Measurements from ENCODE around the gene NFE2L3.

The NFE2L3 gene

DNA sequence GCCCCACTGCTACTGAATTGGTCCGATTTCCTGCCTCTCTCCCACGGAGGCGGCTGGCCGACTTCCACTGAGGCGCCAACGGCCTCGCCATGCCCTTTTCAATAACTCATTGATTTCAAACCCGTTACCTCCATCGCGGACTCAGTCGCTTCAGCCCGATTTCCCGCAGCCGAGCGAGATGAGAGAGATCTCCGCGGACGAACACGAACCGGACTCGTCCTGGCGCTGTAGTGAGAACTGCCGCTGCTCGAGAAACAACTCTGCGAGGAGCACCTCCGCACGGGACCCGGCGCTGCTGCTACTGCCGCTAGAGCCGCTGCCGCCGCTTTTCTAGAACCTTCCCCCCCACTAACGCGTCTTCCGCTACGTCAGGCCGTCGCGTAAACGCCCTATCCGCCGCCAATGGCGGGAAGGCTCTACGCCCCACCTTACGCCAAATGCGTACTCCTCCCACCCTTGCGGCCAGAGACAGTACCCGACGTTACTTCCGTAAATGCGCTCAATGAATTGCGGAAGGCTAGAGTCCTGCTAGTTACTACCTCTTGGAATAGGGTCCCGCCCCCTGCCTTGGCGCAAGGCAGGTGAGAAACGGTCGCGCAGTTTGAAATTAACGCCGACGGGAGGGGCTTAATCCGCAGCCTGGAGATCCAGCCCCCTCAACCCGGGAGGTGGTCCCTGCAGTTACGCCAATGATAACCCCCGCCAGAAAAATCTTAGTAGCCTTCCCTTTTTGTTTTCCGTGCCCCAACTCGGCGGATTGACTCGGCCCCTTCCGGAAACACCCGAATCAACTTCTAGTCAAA lies 48.6 kb downstream of the NFE2L3 start, which contains the start of gene HNRNPA2B1:
Gene HNRNPA2B1 (minus strand): TSS at position 303 of the 803 bp plus-strand sequence. CDS start 169 bp downstream, at position 134.
- peak; percentile 99 for DNase-seq

DNA sequence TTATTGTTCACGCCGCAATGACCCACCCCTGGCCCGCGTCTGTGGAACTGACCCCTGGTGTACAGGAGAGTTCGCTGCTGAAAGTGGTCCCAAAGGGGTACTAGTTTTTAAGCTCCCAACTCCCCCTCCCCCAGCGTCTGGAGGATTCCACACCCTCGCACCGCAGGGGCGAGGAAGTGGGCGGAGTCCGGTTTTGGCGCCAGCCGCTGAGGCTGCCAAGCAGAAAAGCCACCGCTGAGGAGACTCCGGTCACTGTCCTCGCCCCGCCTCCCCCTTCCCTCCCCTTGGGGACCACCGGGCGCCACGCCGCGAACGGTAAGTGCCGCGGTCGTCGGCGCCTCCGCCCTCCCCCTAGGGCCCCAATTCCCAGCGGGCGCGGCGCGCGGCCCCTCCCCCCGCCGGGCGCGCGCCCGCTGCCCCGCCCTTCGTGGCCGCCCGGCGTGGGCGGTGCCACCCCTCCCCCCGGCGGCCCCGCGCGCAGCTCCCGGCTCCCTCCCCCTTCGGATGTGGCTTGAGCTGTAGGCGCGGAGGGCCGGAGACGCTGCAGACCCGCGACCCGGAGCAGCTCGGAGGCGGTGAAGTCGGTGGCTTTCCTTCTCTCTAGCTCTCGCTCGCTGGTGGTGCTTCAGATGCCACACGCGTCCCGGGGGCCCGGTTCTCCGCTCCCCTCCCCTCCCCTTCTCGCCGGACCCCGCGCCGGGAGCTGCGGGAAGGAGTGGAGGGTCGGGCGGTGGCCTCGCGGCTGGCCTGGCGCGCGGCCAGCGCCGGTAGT lies 49.4 kb downstream of the NFE2L3 start, which contains the start of gene CBX3:
Gene CBX3 (plus strand): TSS at position 499 of the 772 bp plus-strand sequence. CDS start 1,254 bp downstream, outside the sequence.
- DNase-seq = peak; percentile 95

DNA sequence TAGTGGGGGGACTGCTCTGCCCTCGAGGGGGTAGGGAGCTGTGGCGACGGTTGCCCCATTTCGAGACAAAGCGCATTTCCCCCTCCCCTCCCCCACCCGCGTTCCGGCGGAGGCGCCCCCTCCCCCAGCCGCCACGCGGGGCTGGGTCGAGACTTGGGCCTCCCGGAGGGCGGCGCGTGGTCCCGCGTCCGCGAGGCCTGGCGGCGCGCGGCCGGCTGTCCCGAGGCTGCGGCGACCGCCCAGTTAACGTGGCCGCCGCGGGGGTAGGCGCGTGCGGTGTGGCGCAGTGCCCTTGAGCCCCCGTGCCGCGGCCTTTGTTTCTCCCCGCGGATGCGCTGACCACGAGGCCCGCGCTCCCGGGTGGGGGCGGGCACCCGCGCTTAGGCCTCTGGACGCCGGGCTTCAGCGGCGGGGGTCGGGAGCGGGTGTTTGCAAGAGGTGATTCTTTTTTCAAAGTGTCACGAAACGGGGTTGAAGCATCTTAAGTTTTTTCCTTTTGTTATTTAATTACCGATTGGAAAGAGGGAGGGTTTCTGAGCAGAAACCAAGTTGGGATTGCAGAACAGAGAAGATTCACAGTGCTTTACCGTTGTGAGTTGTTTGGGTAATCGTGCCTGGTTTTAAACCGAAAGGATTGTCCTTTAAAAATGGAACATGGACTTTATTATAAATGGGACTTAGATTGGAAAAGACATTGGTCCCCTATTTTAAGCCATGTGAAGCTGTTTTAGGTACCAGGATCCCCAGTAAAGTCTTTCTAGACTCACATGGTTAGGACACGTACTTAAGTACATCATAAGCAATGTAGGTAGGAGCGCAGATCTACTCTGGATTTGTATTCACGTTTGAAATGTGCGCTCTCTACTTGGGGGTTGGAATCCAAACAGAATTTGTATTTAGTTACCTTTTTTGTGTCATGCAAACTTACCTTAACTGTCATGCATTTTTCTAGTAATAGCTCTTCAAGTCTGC lies 50.3 kb downstream of the NFE2L3 start:
- DNase-seq = peak; percentile 75

DNA sequence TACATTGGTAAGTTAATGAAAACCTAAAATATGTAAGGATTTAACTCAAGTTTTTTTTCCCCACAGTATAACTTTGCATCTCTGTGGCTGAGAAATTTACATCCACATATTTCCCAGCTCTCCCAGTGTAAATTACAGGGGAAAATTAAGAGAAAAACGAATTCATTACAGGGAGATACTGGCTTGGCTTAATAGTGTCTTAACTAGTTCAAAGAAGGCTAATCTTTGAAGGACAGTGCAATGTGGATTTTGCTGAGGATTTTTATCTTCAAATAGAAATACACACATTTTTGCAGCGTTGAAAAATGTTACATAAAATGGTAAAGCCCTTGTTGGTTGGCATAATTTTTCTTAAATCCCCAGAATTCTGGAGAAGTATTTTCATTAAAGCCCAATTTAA lies 51.0 kb downstream of the NFE2L3 start:
- DNase-seq = no peak

DNA sequence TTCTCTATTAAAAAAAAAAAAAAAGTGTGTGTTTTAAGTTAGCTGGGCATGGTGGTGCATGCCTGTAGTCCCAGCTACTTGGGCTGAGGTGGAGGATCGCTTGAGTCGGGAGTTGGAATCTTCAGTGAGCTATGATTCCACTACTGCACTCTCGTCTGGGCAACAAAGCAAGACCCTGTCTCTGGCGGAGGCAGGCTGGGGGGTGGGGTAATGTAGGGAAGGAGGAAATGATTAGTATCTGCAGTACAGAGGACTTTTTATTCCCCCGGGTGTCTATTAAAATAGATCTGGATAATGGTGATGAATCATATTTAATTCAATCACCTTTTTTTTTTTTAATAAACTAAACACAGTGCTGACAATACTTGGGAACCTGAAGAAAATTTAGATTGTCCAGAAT lies 56.0 kb downstream of the NFE2L3 start:
- no peak for DNase-seq

DNA sequence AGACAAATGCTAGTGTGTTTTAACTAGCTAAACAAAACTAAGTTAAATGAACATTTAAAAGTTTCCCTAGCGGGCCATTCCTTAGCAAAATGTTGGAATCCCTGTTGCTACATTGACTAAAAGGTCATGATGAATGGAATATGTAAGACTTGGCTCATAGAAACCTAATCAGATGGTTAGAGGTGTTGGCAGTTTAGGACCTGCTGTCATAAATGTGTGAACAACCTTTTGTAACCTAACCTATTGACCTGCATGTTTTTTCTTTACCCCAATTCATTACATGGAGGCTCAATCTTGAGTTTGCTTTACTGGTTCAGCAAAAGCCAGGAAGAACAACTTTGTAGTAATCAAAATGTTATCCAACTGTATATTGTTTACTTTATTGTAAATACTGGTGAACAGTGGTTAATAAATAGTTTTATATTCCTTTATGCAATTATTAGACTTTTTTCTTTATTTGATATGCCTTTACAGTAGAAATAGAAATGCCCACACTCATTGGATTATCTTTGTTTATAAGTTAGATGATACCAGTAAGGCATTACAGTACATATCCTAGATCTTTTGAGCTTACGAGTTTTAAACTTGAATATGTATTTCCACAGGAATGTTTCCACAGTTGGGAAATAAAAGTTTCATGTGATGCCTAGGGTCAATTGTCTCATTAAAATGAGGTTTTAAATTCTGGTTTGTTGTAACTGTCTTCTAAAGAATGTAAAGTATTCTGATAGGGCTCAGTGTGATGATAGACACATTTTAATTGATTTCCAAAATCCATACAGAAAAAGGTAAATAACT lies 61.1 kb downstream of the NFE2L3 start:
- no peak for DNase-seq

DNA sequence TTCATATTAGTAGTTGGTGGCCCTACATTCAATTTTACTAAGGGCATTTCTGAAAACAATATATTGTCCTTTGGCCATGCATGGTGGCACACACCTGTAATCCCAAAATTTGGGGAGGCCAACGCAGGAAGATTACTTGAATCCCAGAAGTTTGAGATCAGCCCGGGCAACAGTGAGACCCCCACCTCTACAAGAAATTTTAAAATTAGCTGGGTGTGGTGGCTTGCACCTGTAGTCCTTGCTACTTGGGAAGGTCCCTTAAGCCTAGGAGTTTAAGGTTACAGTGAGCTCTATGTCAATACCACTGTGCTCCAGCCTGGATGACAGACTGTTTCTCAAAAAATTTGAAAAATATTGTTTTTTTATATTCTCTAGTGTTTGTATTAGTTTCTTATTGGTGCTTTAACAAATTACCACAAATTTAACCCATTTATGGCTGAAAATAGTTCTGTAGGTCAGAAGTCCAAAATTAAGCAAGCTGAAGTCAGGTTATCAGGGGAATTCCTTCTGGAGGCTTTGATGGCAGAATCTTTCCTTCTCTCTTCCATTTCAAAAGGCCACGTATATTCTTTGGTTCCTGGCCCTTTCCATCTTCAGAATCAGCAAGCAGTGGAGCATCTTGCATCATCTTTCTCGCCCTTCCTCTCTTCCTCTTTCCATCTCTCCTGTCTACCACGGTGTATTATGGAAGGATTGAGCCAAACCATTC lies 62.0 kb downstream of the NFE2L3 start:
- no peak for DNase-seq

DNA sequence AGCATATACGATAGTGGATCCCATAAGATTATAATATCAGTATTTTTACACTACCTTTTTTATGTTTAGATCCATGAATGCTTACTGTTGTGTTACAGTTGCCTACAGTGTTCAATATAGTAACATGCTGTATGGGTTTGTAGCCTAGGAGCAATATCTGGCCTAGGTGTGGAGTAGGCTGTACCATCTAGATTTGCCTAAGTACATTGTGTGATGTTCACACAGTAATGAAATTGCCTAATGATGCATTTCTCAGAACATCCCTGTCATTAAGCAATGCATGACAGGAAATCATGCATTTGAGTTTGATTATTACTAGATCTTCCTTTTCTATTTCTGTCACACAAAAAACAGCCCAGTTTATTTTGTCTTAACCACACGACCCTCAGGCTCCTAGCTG lies 64.1 kb downstream of the NFE2L3 start:
- DNase-seq = no peak

DNA sequence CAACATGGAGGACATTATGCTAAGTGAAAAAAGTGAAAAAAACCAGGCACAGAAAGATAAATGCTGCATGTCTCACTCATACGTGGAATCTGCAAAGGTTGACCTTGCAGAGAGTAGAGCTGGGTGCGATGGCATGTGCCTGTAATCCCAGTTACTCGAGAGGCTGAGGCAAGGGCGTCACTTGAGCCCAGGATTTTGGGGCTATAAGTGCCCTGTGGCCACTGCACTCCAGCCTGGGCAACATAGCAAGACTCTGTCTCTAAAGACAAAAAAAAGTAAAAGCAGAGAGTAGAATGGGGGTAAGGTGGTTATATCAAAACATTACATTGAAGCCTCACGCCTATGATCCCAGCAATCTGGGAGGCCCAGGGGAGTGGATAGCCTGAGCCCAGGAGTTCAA lies 72.4 kb downstream of the NFE2L3 start:
- DNase-seq = no peak

DNA sequence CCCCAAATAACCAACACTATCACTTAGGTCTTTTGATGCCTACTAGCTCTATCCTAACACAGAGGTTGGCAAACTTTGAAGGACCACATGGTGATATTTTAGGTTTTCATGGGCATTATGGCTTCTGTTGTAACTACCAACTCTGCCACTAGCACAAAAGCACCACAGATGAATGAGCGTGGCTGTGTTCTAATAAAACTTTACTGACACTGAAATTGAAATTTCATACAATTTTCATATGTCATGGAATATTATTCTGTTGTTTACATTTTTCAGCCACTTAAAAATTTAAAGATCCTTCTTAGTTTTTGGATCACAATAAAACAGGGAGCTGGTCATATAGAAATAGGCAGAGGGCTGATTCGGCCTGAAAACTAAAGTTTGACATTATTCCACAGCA lies 76.0 kb downstream of the NFE2L3 start:
- no peak for DNase-seq

DNA sequence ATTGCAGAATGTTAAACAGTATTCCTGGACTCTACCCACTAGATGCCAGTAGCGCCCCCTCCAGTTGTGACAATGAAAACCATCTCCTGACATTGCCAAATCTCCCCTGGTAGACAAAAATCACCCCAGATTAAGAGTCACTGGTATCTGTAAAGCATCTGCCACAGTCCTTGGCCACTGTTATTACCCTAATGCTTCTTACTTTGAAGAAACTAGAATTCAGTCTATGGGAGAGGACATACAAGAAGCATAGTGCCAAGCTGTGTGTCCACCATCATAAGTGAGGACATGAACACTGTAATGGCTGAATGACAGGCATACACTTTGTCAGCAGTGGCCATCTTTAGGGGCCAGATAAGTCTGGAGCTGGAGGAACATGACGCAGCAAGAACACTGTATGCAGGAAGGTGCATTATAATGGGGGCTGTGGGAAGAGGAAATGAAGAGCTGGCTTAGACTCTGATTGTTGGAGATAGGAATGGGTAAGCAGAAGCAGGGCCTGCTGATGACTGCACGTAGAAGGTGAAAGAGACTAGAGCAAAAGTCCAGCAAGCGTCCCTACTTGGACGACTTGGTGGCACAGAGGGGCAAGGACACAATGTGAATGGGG lies 82.0 kb downstream of the NFE2L3 start:
- no peak for DNase-seq

Measured in femur (tissue), 1 donor.